Esophagus squamous epithelium (tissue), 4 donors: Measurements from ENCODE around the gene SGSH.

Experiments
- POLR2A ChIP-seq, 4 donors: fragments of 450-650 bp; IDR thresholded peaks; one replicate each; pipeline ENCODE4 v1.6.1; 2017; ENCODE audit warnings: antibody characterized with exemption in 4 of 4, mild to moderate bottlenecking in 4 of 4, moderate library complexity in 3 of 4
- TF ChIP-seq, protein P1 (sequence below), 6 experiments: fragments of 450-650 bp in 4 of 6; fragments of 200-600 bp in 2 of 6; sonication (generic) in 2 of 6; IDR thresholded peaks; one replicate each; pipeline ENCODE4 v1.5.1; 2016 to 2019; ENCODE audit warnings: antibody characterized with exemption in 6 of 6, mild to moderate bottlenecking in 4 of 6, moderate library complexity in 4 of 6

DNA sequence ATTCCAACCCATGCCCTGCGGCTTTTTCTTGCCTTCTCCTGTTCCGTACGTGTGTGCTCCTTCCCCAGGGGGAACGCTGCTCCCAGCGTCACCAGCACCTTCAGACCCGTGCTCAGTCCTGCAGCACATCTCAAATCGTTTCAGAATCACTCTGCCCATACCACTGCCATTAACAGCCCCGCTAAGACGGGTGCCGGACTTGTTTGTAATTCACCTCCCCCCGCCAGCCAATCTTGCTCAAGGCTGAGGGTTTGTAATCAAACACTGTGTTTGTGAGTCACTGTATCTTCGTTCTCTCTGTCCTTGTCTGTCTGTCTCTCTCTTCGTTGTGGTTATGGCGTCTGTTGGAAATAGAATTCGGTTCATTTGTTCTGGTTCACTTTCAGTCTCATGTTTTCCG is 33.0 kb downstream of the SGSH start:
- TF ChIP-seq, protein P1, sequence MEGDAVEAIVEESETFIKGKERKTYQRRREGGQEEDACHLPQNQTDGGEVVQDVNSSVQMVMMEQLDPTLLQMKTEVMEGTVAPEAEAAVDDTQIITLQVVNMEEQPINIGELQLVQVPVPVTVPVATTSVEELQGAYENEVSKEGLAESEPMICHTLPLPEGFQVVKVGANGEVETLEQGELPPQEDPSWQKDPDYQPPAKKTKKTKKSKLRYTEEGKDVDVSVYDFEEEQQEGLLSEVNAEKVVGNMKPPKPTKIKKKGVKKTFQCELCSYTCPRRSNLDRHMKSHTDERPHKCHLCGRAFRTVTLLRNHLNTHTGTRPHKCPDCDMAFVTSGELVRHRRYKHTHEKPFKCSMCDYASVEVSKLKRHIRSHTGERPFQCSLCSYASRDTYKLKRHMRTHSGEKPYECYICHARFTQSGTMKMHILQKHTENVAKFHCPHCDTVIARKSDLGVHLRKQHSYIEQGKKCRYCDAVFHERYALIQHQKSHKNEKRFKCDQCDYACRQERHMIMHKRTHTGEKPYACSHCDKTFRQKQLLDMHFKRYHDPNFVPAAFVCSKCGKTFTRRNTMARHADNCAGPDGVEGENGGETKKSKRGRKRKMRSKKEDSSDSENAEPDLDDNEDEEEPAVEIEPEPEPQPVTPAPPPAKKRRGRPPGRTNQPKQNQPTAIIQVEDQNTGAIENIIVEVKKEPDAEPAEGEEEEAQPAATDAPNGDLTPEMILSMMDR (IDR thresholded peaks at IDR 0.05), result no peak
- TF ChIP-seq POLR2A (IDR thresholded peaks at IDR 0.05), result no peak
